Colonic mucosa (tissue), 4 donors: ENCODE measurements around the gene KIAA0513. TPM values are rescaled to one million over a fixed set of nuclear protein-coding genes. Genes with fewer than 3 reads are reported as not detected.

Experiments used
- DNase-seq: peaks from one replicate; pipeline ENCODE4 v3.0.0-alpha.2; 2020
- H3K27ac ChIP-seq: fragments of 200-600 bp; one replicate; pipeline ENCODE4 v1.8.0; 2021
- H3K27me3 ChIP-seq: fragments of 200-600 bp; one replicate; pipeline ENCODE4 v1.8.0; 2021
- H3K36me3 ChIP-seq: fragments of 200-600 bp; one replicate; pipeline ENCODE4 v1.8.0; 2021
- H3K4me1 ChIP-seq: fragments of 200-600 bp; one replicate; pipeline ENCODE4 v1.8.0; 2021; ENCODE audit warnings: mild to moderate bottlenecking
- H3K4me3 ChIP-seq: fragments of 200-600 bp; one replicate; pipeline ENCODE4 v1.8.0; 2021
- H3K9ac ChIP-seq, 2 donors: one replicate each; pipeline ENCODE4 v1.7.0; 2013; ENCODE audit warnings: control low read depth in 2 of 2, low read depth in 2 of 2, low read length in 2 of 2
- H3K9me3 ChIP-seq: fragments of 200-600 bp; one replicate; pipeline ENCODE4 v1.8.0; 2021
- CTCF ChIP-seq: fragments of 200-600 bp; IDR thresholded peaks from one replicate; pipeline ENCODE4 v1.8.0; 2022; ENCODE audit warnings: antibody characterized with exemption, mild to moderate bottlenecking
- intact Hi-C: fragments of 100-400 bp; cut with DNase I; formaldehyde crosslinking; loops from one replicate; pipeline ENCODE4 v1.14.1; 2022
- total RNA-seq, 2 donors: library from RNA; stranded (reverse); fragmentation: NEBNext Ultra II Directional in 1 of 2; extraction: Animal tissue kit (Norgen Biotek cat#: 25700) in 1 of 2; gene quantifications; one replicate each; pipeline ENCODE4 v1.2.1, GENCODE V29; 2021
- donor health status: healthy.
- donor health status: DM: no; HTN: no; CAD: no.
- donor health status: DM: no; HTN: no; CAD: no.

The KIAA0513 gene
- total RNA-seq, 2 donors from 2014 or later, result 17.7 to 22.8 TPM

- intact Hi-C loops, result no loop called here
- no peaks in the 10 kb centered on the region for H3K27me3 ChIP-seq
- TF ChIP-seq CTCF, result no peak
- H3K9me3 ChIP-seq, result no peaks in the 10 kb centered on the region
- no peaks in the 10 kb centered on the region for H3K4me1 ChIP-seq
- H3K9ac ChIP-seq, result no peak overlapping the region
- no peak overlapping the region for H3K4me3 ChIP-seq
- no peak overlapping the region for H3K27ac ChIP-seq
- DNase-seq, result no peak
- H3K36me3 ChIP-seq, result no peaks in the 10 kb centered on the region
These were observed 13.1 kb downstream of the KIAA0513 start for GRCh38 chr16:85040685-85041084.

- Histone ChIP-seq H3K36me3 (no peaks in the 10 kb centered on the region), H3K9ac (no peak overlapping the region), H3K4me1 (no peaks in the 10 kb centered on the region), H3K27ac (no peak overlapping the region), H3K27me3 (no peaks in the 10 kb centered on the region), H3K9me3 (no peaks in the 10 kb centered on the region), H3K4me3 (no peak overlapping the region)
- no peak for TF ChIP-seq CTCF
- DNase-seq, result no peak
- intact Hi-C loops, result no loop called here
These were observed 13.9 kb downstream of the KIAA0513 start for GRCh38 chr16:85041219-85042166.

- Histone ChIP-seq H3K27me3 (no peaks in the 10 kb centered on the region), H3K4me3 (no peak overlapping the region), H3K4me1 (no peaks in the 10 kb centered on the region), H3K27ac (no peak overlapping the region), H3K9ac (no peak overlapping the region), H3K36me3 (no peaks in the 10 kb centered on the region), H3K9me3 (no peaks in the 10 kb centered on the region)
- TF ChIP-seq CTCF, result no peak
- intact Hi-C loops, result no loop called here
- DNase-seq, result no peak
These were observed 14.6 kb downstream of the KIAA0513 start for GRCh38 chr16:85042167-85042526.

DNA sequence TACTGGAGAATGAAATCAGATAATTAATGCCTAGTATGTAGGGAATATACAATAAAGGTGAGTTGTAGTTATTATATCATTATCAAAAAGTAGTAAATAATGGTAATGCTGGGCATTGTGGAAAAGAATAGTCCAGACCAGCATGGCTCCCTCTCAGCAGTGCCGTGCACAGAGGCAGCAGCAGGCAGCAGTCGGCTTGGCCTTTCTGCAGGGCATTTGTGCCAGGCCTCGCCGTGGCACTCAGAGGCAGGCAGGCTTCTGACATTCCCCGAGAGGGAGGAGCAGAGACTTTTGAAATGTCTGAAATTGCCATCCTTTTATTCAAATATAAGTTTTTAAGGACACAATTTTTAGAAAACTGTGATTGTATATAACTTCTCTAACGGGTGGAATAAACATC lies 15.0 kb downstream of the KIAA0513 start:
- no peak overlapping the region for H3K27ac ChIP-seq

GRCh38 chr16:85045077-85045476 lies 17.5 kb downstream of the KIAA0513 start:
- intact Hi-C loops, result no loop called here
- DNase-seq, result no peak
- Histone ChIP-seq H3K27me3 (no peaks in the 10 kb centered on the region), H3K4me1 (peaks cover 4% of the 10 kb centered on the region), H3K9ac (no peak overlapping the region), H3K4me3 (no peak overlapping the region), H3K27ac (no peak overlapping the region), H3K36me3 (no peaks in the 10 kb centered on the region), H3K9me3 (no peaks in the 10 kb centered on the region)
- no peak for TF ChIP-seq CTCF

More for the DNA sequence above, 15.0 kb downstream of the KIAA0513 start:
- no peak for DNase-seq
- no peak overlapping the region for H3K9ac ChIP-seq
- intact Hi-C loops, result no loop called here
- H3K4me3 ChIP-seq, result no peak overlapping the region
- no peaks in the 10 kb centered on the region for H3K27me3 ChIP-seq
- H3K4me1 ChIP-seq, result peaks cover 2% of the 10 kb centered on the region
- no peaks in the 10 kb centered on the region for H3K36me3 ChIP-seq
- TF ChIP-seq CTCF, result no peak
- no peaks in the 10 kb centered on the region for H3K9me3 ChIP-seq
